MM.1S (cell line): ENCODE data around the gene RNGTT.
"Not testable (repeated sequence)": the region's sequence is repeated elsewhere in the genome, so short reads cannot be mapped to it uniquely, and the experiment has no call there.

Source experiments
- DNase-seq: peaks from one replicate; pipeline ENCODE4 v3.0.0-alpha.2; 2015
- H2AFZ ChIP-seq: fragments of 300-600 bp; sonication (generic); 2 replicates; pipeline ENCODE4 v1.6.0; 2016; ENCODE audit warnings: antibody characterized with exemption, low read length
- H3F3A ChIP-seq: fragments of 300-600 bp; sonication (generic); 2 replicates; pipeline ENCODE4 v1.6.1; 2016; ENCODE audit warnings: mild to moderate bottlenecking, antibody characterized with exemption, low read length, moderate library complexity, mixed read lengths; ENCODE audit not compliant: insufficient read depth
- H3K27ac ChIP-seq: fragments of 300-600 bp; sonication (generic); 2 replicates; pipeline ENCODE4 v1.5.1; 2016; ENCODE audit warnings: mild to moderate bottlenecking, low read length
- H3K27me3 ChIP-seq: fragments of 300-600 bp; sonication (generic); replicated peaks from 2 replicates; pipeline ENCODE4 v1.6.0; 2016; ENCODE audit warnings: low read length; ENCODE audit not compliant: insufficient read depth
- H3K36me3 ChIP-seq: fragments of 300-600 bp; sonication (generic); replicated peaks from 2 replicates; pipeline ENCODE4 v1.6.1; 2016; ENCODE audit warnings: mild to moderate bottlenecking, low read length, mixed read lengths; ENCODE audit not compliant: insufficient read depth
- H3K4me1 ChIP-seq: fragments of 300-600 bp; sonication (generic); 2 replicates; pipeline ENCODE4 v1.6.1; 2016; ENCODE audit warnings: low read length, mixed read lengths
- H3K4me2 ChIP-seq: fragments of 300-600 bp; sonication (generic); 2 replicates; pipeline ENCODE4 v1.6.0; 2016; ENCODE audit warnings: low read depth, low read length
- H3K4me3 ChIP-seq: fragments of 300-600 bp; sonication (generic); 2 replicates; pipeline ENCODE4 v1.5.1; 2016; ENCODE audit warnings: low read length, mixed read lengths
- H3K79me2 ChIP-seq: fragments of 300-600 bp; sonication (generic); 2 replicates; pipeline ENCODE4 v1.6.1; 2016; ENCODE audit warnings: mixed run types, low read length, mixed read lengths
- H3K9ac ChIP-seq: fragments of 300-600 bp; sonication (generic); 2 replicates; pipeline ENCODE4 v1.6.1; 2016; ENCODE audit warnings: low read length, mixed read lengths
- H3K9me2 ChIP-seq: fragments of 300-600 bp; sonication (generic); replicated peaks from 2 replicates; pipeline ENCODE4 v1.6.1; 2016; ENCODE audit warnings: mild to moderate bottlenecking, low read length, mixed read lengths; ENCODE audit not compliant: insufficient read depth
- H3K9me3 ChIP-seq: fragments of 300-600 bp; sonication (generic); replicated peaks from 2 replicates; pipeline ENCODE4 v1.6.1; 2016; ENCODE audit warnings: mild to moderate bottlenecking, low read length, mixed read lengths; ENCODE audit not compliant: insufficient read depth
- H4K20me1 ChIP-seq: fragments of 300-600 bp; sonication (generic); 2 replicates; pipeline ENCODE4 v1.6.1; 2016; ENCODE audit warnings: mild to moderate bottlenecking, low read length, moderate library complexity, mixed read lengths; ENCODE audit not compliant: insufficient read depth
- CTCF ChIP-seq: fragments of 300-600 bp; sonication (generic); IDR thresholded peaks from 2 replicates; pipeline ENCODE4 v1.5.1; 2016; ENCODE audit warnings: antibody characterized with exemption, low read length, mixed read lengths
- EZH2 ChIP-seq: fragments of 300-600 bp; sonication (generic); optimal IDR thresholded peaks from 2 replicates; pipeline ENCODE3; 2017; ENCODE audit warnings: low read depth, mild to moderate bottlenecking, antibody characterized with exemption, low read length, mixed read lengths
- EZH2phosphoT487 ChIP-seq: fragments of 300-600 bp; sonication (generic); IDR thresholded peaks from 2 replicates; pipeline ENCODE4 v1.6.1; 2018; ENCODE audit warnings: antibody characterized with exemption, low read length

Gene RNGTT

GRCh38 chr6:88972504-88973423 is 9.3 kb upstream of the RNGTT start:
- no peak overlapping the region for H3K4me2 ChIP-seq
- H3K4me1 ChIP-seq = no peaks in the 10 kb centered on the region
- H3K27ac ChIP-seq = no peak overlapping the region
- no peaks in the 10 kb centered on the region for H3K27me3 ChIP-seq
- TF ChIP-seq EZH2 = no peak
- no peak for TF ChIP-seq CTCF
- no peak for TF ChIP-seq EZH2phosphoT487
- H2AFZ ChIP-seq = no peak overlapping the region
- H3K9ac ChIP-seq = no peak overlapping the region
- no peaks in the 10 kb centered on the region for H4K20me1 ChIP-seq
- H3K36me3 ChIP-seq = no peaks in the 10 kb centered on the region
- H3K4me3 ChIP-seq = no peak overlapping the region
- H3K79me2 ChIP-seq = no peaks in the 10 kb centered on the region
- no peaks in the 10 kb centered on the region for H3K9me2 ChIP-seq
- H3K9me3 ChIP-seq = no peaks in the 10 kb centered on the region
- H3F3A ChIP-seq = no peaks in the 10 kb centered on the region
- DNase-seq = no peak

- Histone ChIP-seq H3K4me1 (no peaks in the 10 kb centered on the region), H3K79me2 (no peaks in the 10 kb centered on the region), H3K4me3 (no peak overlapping the region), H4K20me1 (no peaks in the 10 kb centered on the region), H3K36me3 (no peaks in the 10 kb centered on the region), H3K27ac (no peak overlapping the region), H2AFZ (no peak overlapping the region), H3F3A (no peaks in the 10 kb centered on the region), H3K27me3 (no peaks in the 10 kb centered on the region), H3K4me2 (no peak overlapping the region), H3K9me2 (no peaks in the 10 kb centered on the region), H3K9me3 (no peaks in the 10 kb centered on the region), H3K9ac (no peak overlapping the region)
- no peak for DNase-seq
- TF ChIP-seq EZH2 (no peak), CTCF (no peak), EZH2phosphoT487 (no peak)
Observed at GRCh38 chr6:88970301-88970700, 6.9 kb upstream of the RNGTT start.

GRCh38 chr6:88969255-88969654 is 5.8 kb upstream of the RNGTT start:
- not testable (repeated sequence) for H3K27me3 ChIP-seq, H3K9ac ChIP-seq, H3K79me2 ChIP-seq, H2AFZ ChIP-seq, H3K4me3 ChIP-seq, DNase-seq, H3K36me3 ChIP-seq, H3F3A ChIP-seq, H3K9me3 ChIP-seq, H3K4me2 ChIP-seq, H3K27ac ChIP-seq, H3K9me2 ChIP-seq, H3K4me1 ChIP-seq, H4K20me1 ChIP-seq

GRCh38 chr6:88967891-88968290 is 4.5 kb upstream of the RNGTT start:
- 0 out of 2 replicates have a peak, but pooled peaks cover 5% of the 10 kb centered on the region for H3K4me1 ChIP-seq
- H3K27me3 ChIP-seq = no peaks in the 10 kb centered on the region
- no peak overlapping the region for H3K4me3 ChIP-seq
- no peak overlapping the region for H3K27ac ChIP-seq
- DNase-seq = no peak
- H3K9me2 ChIP-seq = no peaks in the 10 kb centered on the region
- no peaks in the 10 kb centered on the region for H3K9me3 ChIP-seq
- no peak overlapping the region for H3K4me2 ChIP-seq
- H3K9ac ChIP-seq = no peak overlapping the region
- no peaks in the 10 kb centered on the region for H3F3A ChIP-seq
- H3K79me2 ChIP-seq = peaks cover 5% of the 10 kb centered on the region
- no peak overlapping the region for H2AFZ ChIP-seq
- no peaks in the 10 kb centered on the region for H3K36me3 ChIP-seq
- no peaks in the 10 kb centered on the region for H4K20me1 ChIP-seq
- no peak for TF ChIP-seq EZH2
- TF ChIP-seq CTCF = no peak
- TF ChIP-seq EZH2phosphoT487 = no peak
